ENCODE data around the gene TMEM14B. TPM values are rescaled to one million over a fixed set of nuclear protein-coding genes. Genes with fewer than 3 reads are reported as not detected.
A peak's percentile ranks its signal among the peaks of the same experiment; 100 is the strongest.

TMEM14B gene
- total and polyA plus RNA-seq, 2 donors from 2014 or later, result 82.5 to 147 TPM

GRCh38 chr6:10723567-10723881, 24.1 kb upstream of the TMEM14B start:
- no peak for FAIRE-seq
- Histone ChIP-seq H3K27ac (ENCODE audit: low read depth in 2 of 2, low read length in 2 of 2) (peak overlapping the region in 1 of 2 donors; percentile 77), H3K36me3 (ENCODE audit: control insufficient read depth in 2 of 3, insufficient read depth in 3 of 3, low read length in 3 of 3) (peaks cover 0 to 23% (median 6%) of the 10 kb centered on the region in 3 donors), H3K4me3 (ENCODE audit: low read length in 3 of 3) (peak overlapping the region; percentile 91 to 96 (median 94)), H3K9me3 (ENCODE audit: control insufficient read depth in 2 of 3, insufficient read depth in 1 of 3, low read length in 3 of 3) (no peaks in the 10 kb centered on the region), H3K27me3 (ENCODE audit: control insufficient read depth, insufficient read depth, low read length) (no peaks in the 10 kb centered on the region), H3K4me1 (ENCODE audit: control insufficient read depth in 2 of 3, insufficient read depth in 2 of 3, low read depth in 1 of 3, low read length in 3 of 3) (peaks cover 0 to 17% (median 12%) of the 10 kb centered on the region in 3 donors), H3K9ac (ENCODE audit: low read length in 3 of 3) (peak overlapping the region; percentile 90 to 97 (median 93))
- intact Hi-C loops (cut with DNase I), result no loop called here
- TF ChIP-seq CTCF (IDR thresholded peaks at IDR 0.05; ENCODE audit: borderline replicate concordance, extremely low read depth, insufficient read depth), result no peak
- peak in 1 of 5 donors; percentile 63 for DNase-seq

GRCh38 chr6:10725044-10725443, 22.6 kb upstream of the TMEM14B start:
- no peak for FAIRE-seq
- intact Hi-C loops (cut with DNase I), result no loop called here

GRCh38 chr6:10725716-10726115, 21.9 kb upstream of the TMEM14B start:
- Histone ChIP-seq H3K36me3 (ENCODE audit: control insufficient read depth in 2 of 3, insufficient read depth in 3 of 3, low read length in 3 of 3) (peaks cover 0 to 40% (median 6%) of the 10 kb centered on the region in 3 donors), H3K27me3 (ENCODE audit: control insufficient read depth, insufficient read depth, low read length) (no peaks in the 10 kb centered on the region), H3K9ac (ENCODE audit: low read length in 3 of 3) (no peak overlapping the region), H3K9me3 (ENCODE audit: control insufficient read depth in 2 of 3, insufficient read depth in 1 of 3, low read length in 3 of 3) (no peaks in the 10 kb centered on the region), H3K4me1 (ENCODE audit: control insufficient read depth in 2 of 3, insufficient read depth in 2 of 3, low read depth in 1 of 3, low read length in 3 of 3) (peaks cover 0 to 17% (median 12%) of the 10 kb centered on the region in 3 donors), H3K4me3 (ENCODE audit: low read length in 3 of 3) (no peak overlapping the region), H3K27ac (ENCODE audit: low read depth in 2 of 2, low read length in 2 of 2) (no peak overlapping the region)
- intact Hi-C loops (cut with DNase I), result no loop called here
- no peak for TF ChIP-seq CTCF (IDR thresholded peaks at IDR 0.05; ENCODE audit: borderline replicate concordance, extremely low read depth, insufficient read depth)
- no peak for DNase-seq
- FAIRE-seq, result no peak

More at GRCh38 chr6:10725044-10725443, 22.6 kb upstream of the TMEM14B start:
- H3K9me3 ChIP-seq (ENCODE audit: control insufficient read depth in 2 of 3, insufficient read depth in 1 of 3, low read length in 3 of 3), result no peaks in the 10 kb centered on the region
- H3K4me3 ChIP-seq (ENCODE audit: low read length in 3 of 3), result peak overlapping the region in 1 of 3 donors; percentile 94
- peaks cover 0 to 17% (median 12%) of the 10 kb centered on the region in 3 donors for H3K4me1 ChIP-seq (ENCODE audit: control insufficient read depth in 2 of 3, insufficient read depth in 2 of 3, low read depth in 1 of 3, low read length in 3 of 3)
- no peaks in the 10 kb centered on the region for H3K27me3 ChIP-seq (ENCODE audit: control insufficient read depth, insufficient read depth, low read length)
- H3K27ac ChIP-seq (ENCODE audit: low read depth in 2 of 2, low read length in 2 of 2), result no peak overlapping the region
- peak overlapping the region in 1 of 3 donors; percentile 2 for H3K9ac ChIP-seq (ENCODE audit: low read length in 3 of 3)
- no peak for DNase-seq
- H3K36me3 ChIP-seq (ENCODE audit: control insufficient read depth in 2 of 3, insufficient read depth in 3 of 3, low read length in 3 of 3), result peaks cover 0 to 36% (median 6%) of the 10 kb centered on the region in 3 donors
- TF ChIP-seq CTCF (IDR thresholded peaks at IDR 0.05; ENCODE audit: borderline replicate concordance, extremely low read depth, insufficient read depth), result no peak

GRCh38 chr6:10730254-10730653, 17.4 kb upstream of the TMEM14B start:
- no peaks in the 10 kb centered on the region for H3K9me3 ChIP-seq (ENCODE audit: control insufficient read depth in 2 of 3, insufficient read depth in 1 of 3, low read length in 3 of 3)
- intact Hi-C loops (cut with DNase I), result no loop called here
- H3K36me3 ChIP-seq (ENCODE audit: control insufficient read depth in 2 of 3, insufficient read depth in 3 of 3, low read length in 3 of 3), result peaks cover 0 to 37% (median 11%) of the 10 kb centered on the region in 3 donors
- no peak overlapping the region for H3K4me3 ChIP-seq (ENCODE audit: low read length in 3 of 3)
- no peak for TF ChIP-seq CTCF (IDR thresholded peaks at IDR 0.05; ENCODE audit: borderline replicate concordance, extremely low read depth, insufficient read depth)
- no peak overlapping the region for H3K27ac ChIP-seq (ENCODE audit: low read depth in 2 of 2, low read length in 2 of 2)
- H3K4me1 ChIP-seq (ENCODE audit: control insufficient read depth in 2 of 3, insufficient read depth in 2 of 3, low read depth in 1 of 3, low read length in 3 of 3), result no peaks in the 10 kb centered on the region
- no peak for DNase-seq
- H3K9ac ChIP-seq (ENCODE audit: low read length in 3 of 3), result no peak overlapping the region
- no peak for FAIRE-seq
- no peaks in the 10 kb centered on the region for H3K27me3 ChIP-seq (ENCODE audit: control insufficient read depth, insufficient read depth, low read length)

Measured in kidney (tissue), 14 donors.